GM12878 (cell line): ENCODE data around the gene KRTAP15-1.

Experiments used
- BACH1 ChIP-seq: fragments of 450-650 bp; IDR thresholded peaks from 2 replicates; pipeline ENCODE4 v1.6.1; 2017; ENCODE audit warnings: mild to moderate bottlenecking, borderline replicate concordance
- BCLAF1 ChIP-seq: fragments of 450-650 bp; IDR thresholded peaks from 2 replicates; pipeline ENCODE4 v1.6.1; 2017; ENCODE audit warnings: antibody characterized with exemption, mild to moderate bottlenecking, moderate library complexity
- CBX3 ChIP-seq: fragments of 200-600 bp; sonication (generic); IDR thresholded peaks from 2 replicates; pipeline ENCODE4 v1.6.1; 2016; ENCODE audit warnings: low read depth, borderline replicate concordance
- CTCF ChIP-seq, 3 experiments: IDR thresholded peaks in 2 of 3; conservative IDR thresholded peaks in 1 of 3; 2 replicates each; pipeline ENCODE4 v1.5.1; 2011; ENCODE audit warnings: low read depth in 3 of 3, low read length in 3 of 3, mild to moderate bottlenecking in 3 of 3, control low read depth in 2 of 3, moderate library complexity in 2 of 3, inconsistent platforms in 1 of 3, mixed read lengths in 1 of 3; ENCODE audit not compliant: control insufficient read depth in 2 of 3, insufficient read depth in 1 of 3; ENCODE audit errors: extremely low read depth in 1 of 3
- JUNB ChIP-seq: IDR thresholded peaks from 2 replicates; pipeline ENCODE4 v1.6.1; 2016; ENCODE audit warnings: antibody characterized with exemption, mild to moderate bottlenecking
- POLR2A ChIP-seq: IDR thresholded peaks from 2 replicates; pipeline ENCODE4 v1.6.1; 2011; ENCODE audit warnings: low read depth, mild to moderate bottlenecking, low read length
- SMC3 ChIP-seq: IDR thresholded peaks from 2 replicates; pipeline ENCODE4 v1.6.1; 2011; ENCODE audit warnings: low read length, improper control_type of control experiment, borderline replicate concordance
- ZBTB11 ChIP-seq: fragments of 450-650 bp; formaldehyde crosslinking; IDR thresholded peaks from 2 replicates; pipeline ENCODE4 v1.5.0; 2022; ENCODE audit warnings: mild to moderate bottlenecking, missing genetic modification characterization
- ZNF274 ChIP-seq: IDR thresholded peaks from one replicate; pipeline ENCODE4 v1.8.0; 2011; ENCODE audit not compliant: insufficient read length, insufficient read depth
- TF ChIP-seq, protein P1 (sequence below): IDR thresholded peaks from 2 replicates; pipeline ENCODE4 v1.6.1; 2011; ENCODE audit warnings: low read depth, low read length, improper control_type of control experiment, borderline replicate concordance

- TF ChIP-seq CTCF (IDR thresholded peaks at IDR 0.05 in 2 of 3, conservative IDR thresholded peaks at IDR 0.05 in 1 of 3; ENCODE audit: control insufficient read depth in 2 of 3, extremely low read depth in 1 of 3, insufficient read depth in 1 of 3, low read depth in 3 of 3, low read length in 3 of 3) (no peak), ZNF274 (no peak), SMC3 (no peak), BCLAF1 (no peak), ZBTB11 (CRISPR knock-in tag) (no peak), BACH1 (no peak), CBX3 (no peak), POLR2A (no peak), JUNB (no peak)
- TF ChIP-seq, protein P1, sequence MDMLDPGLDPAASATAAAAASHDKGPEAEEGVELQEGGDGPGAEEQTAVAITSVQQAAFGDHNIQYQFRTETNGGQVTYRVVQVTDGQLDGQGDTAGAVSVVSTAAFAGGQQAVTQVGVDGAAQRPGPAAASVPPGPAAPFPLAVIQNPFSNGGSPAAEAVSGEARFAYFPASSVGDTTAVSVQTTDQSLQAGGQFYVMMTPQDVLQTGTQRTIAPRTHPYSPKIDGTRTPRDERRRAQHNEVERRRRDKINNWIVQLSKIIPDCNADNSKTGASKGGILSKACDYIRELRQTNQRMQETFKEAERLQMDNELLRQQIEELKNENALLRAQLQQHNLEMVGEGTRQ, result no peak
Observed at GRCh38 chr21:30439975-30440374, at the start of gene KRTAP15-1.
